IPS-NIHi11 (cell line): Measurements from ENCODE around the gene DRGX.
A peak's percentile ranks its signal among the peaks of the same experiment; 100 is the strongest.

Source experiments
- DNase-seq: peaks from one replicate; pipeline ENCODE4 v3.0.0; 2012; ENCODE audit warnings: mixed read lengths, low spot score

DRGX gene

GRCh38 chr10:49361735-49362568 lies 33.9 kb downstream of the DRGX start:
- DNase-seq = no peak

DNA sequence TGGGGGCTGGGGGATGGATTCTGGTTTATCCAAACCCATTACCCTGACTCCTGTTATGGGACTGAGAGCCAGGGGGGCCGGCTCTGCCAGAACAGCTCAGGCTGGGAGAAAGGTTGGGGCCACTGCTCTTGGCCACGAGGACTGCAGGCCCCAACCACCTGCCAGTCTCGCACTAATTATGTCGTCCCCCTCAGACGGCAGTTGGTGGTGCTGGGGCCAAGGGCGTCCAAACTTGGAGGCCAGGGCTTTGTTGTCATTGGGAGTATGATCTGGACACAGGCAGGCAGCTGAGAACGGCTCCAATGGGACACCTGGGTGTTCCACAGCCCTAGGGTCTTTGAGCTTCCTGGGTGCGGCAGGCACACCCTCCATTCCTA lies 34.7 kb downstream of the DRGX start:
- DNase-seq = no peak

GRCh38 chr10:49360271-49361177 lies 35.4 kb downstream of the DRGX start:
- DNase-seq = peak; percentile 42

GRCh38 chr10:49359349-49360270 lies 36.3 kb downstream of the DRGX start:
- peak; percentile 52 for DNase-seq

DNA sequence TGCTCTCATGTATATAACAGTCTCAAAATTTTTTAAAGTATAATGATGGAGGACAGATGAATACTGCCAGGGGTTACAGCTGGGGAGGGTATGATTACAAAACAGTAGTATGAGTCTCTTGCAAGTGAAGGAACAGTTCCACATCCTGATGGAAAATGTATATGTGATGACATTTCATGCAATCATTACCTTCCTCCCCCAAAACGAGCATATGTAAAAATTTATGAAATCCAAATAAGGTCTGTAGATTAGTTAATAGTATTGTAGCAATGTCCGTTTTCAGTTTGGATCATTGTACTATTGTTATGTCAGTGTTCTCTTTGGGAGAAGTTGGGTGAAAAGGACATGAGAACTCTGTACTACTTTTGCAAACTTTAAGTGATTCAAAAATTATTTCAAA lies 38.0 kb downstream of the DRGX start:
- DNase-seq = no peak

DNA sequence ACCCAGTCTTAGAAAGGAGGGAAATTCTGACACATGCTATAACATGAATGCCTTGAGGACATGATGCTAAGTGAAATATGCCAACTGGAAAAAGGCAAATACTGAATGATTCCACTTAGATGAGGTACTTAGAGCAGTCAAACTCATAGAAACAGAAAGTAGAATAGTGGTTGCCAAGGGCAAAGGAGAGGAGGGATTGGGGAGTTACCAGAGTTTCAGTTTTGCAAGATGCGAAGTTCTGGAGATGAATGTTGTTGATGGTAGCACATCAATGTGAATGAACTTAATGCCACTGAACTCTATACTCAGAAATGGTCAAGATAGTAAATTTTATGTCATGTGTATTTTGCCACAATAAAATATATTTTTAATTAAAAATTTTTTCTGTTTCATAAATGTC lies 38.9 kb downstream of the DRGX start:
- DNase-seq = no peak

DNA sequence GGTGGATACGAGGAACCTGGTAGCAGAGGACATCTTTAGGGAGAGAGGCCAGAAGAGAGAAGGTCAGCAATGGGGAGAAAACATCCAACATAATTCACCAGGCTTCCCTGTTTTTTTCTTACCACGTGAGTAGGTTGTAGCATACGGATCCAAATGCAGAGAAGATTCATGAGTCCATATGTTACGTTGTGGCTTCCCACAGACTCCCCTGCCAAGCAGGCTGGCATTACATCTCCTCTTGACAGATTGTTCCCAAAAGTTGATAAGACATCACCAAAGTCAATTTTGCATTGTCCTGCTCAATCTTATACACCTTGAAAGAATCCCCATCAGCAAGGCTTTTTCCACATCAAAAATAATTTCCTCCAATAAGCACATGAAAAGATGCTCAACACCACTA lies 39.7 kb downstream of the DRGX start:
- no peak for DNase-seq

GRCh38 chr10:49355221-49355620 lies 40.7 kb downstream of the DRGX start:
- no peak for DNase-seq

DNA sequence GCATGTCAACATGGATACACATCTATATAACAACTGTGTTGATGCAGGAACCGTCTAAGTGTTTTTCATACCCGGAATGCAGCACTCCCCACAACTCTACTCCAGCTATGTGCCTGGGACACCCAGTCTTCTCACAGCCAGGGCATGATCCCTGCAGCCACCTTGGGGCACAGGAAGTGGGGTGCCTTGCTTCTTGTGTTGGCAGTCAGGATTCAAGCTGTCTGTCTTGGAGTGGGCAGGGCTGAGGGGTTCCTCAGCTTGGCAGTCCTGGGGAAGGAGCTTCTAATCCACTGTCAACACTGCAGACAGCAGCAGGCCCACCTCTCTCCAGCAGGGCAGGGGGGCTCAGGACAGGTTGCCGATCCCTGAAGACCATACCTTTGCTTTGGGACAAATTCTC lies 41.3 kb downstream of the DRGX start:
- DNase-seq = no peak

GRCh38 chr10:49353895-49354566 lies 41.9 kb downstream of the DRGX start:
- no peak for DNase-seq

- no peak for DNase-seq
These were observed 42.6 kb downstream of the DRGX start for GRCh38 chr10:49353026-49353894.

DNA sequence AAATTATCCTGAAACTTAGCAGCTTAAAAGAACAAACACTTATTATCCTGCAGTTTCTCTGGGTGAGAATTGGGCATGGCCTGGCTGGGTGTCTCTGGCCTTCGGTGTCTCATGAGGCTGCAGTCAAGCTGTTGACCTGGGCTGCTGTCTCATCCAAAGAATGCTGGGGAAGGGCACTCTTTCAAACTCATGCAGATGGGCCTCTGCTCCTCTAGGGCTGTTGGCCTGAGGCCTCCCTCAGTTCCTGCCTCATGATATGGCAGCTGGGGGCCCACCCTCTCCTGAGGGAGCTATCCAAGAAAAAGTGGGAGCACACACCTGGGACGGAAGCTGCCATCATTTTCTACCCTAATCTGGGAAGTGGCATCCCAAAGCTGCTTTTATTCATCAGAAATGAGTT lies 43.6 kb downstream of the DRGX start:
- no peak for DNase-seq

DNA sequence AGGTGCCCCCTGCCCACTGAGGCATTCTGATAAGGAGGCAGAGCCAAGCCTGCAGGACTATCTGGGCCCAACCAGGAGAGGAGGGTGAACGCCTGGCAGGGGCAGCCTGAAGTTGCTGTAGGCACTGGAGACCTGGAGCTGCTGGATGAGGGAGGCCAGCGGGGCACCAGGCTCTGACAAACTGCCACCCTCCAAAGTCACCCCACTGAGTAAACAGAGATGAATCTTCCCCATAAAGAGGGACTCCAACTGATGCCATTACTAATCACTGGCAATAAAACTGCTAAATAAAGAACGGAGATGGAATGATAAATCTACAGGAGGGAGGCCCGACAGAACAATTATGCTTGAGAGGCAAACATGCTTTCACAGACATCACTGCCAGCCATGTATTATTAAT lies 44.2 kb downstream of the DRGX start:
- DNase-seq = no peak

GRCh38 chr10:49350846-49351532 lies 44.9 kb downstream of the DRGX start:
- no peak for DNase-seq

- DNase-seq = no peak
These were observed 45.8 kb downstream of the DRGX start for GRCh38 chr10:49350138-49350537.

DNA sequence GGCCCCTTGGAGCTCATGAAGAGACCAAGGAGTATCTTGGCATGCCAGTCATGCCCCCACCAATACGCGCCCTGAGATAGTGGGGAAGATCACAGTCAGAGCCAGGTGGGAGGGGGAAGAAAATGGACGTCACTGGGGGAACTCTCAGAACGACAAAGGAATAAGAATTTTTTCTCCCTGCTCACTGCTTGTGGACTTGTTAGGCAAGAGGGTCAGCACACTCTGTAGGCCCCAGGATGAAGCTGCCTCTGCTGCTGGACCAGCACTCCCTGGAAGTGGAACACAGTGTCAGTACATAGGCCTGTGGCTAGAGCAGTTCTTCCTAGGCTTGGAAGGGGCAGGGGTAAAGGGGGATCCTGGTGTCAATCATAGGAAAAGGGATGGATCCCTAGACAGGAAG lies 46.5 kb downstream of the DRGX start:
- DNase-seq = no peak

DNA sequence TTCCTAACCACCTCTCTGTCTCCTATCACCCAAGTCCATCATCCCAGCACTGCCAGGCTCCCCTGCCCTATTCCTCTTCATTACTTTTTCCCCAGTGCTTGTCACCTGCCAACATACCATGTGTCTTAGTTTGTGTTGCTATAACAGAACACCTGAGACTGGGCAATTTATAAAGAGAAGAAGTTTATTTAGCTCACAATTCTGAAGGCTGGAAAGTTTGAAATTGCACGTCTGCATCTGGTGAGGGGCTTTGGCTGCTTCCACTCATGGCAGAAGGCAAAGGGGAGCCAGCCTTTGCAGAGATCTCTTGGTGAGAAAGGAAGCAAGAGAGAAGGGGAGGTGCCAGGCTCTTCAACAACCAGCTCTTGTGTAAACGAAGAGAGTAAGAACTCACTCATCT lies 47.3 kb downstream of the DRGX start:
- DNase-seq = no peak

- no peak for DNase-seq
These were observed 48.1 kb downstream of the DRGX start for GRCh38 chr10:49347827-49348226.

DNA sequence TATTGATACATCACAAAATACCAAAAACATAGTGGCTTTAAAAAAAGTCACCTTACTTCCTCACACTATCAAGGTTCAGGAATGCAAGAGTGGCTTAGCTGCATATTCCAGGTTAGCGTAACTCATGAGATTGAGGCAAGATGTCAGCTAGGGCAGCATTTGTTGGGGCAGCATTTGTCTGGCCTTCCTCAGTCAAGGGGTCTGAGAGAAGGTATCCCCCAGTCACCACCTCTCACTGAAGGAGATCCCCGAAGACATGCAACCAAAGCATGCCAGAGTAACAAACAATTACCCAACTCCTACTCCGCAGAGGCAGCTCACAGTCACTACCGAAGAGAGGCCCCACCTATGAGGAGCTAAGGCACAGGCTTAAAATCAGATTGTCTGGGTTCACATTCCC lies 48.5 kb downstream of the DRGX start:
- no peak for DNase-seq

- no peak for DNase-seq
These were observed 51.0 kb downstream of the DRGX start for GRCh38 chr10:49344840-49345239.
